Endodermal cell (in vitro differentiated cells): ENCODE measurements around the gene SOCS3. TPM values are rescaled to one million over a fixed set of nuclear protein-coding genes. Genes with fewer than 3 reads are reported as not detected.

Experiments
- DNase-seq: peaks from one replicate; pipeline ENCODE4 v3.0.0-alpha.2; 2017
- H3K27ac ChIP-seq: 2 replicates; pipeline ENCODE4 v1.5.1; 2013; ENCODE audit warnings: mild to moderate bottlenecking, low read depth, low read length, moderate library complexity
- H3K27me3 ChIP-seq: 2 replicates; pipeline ENCODE4 v1.6.1; 2013; ENCODE audit warnings: mild to moderate bottlenecking, low read length, moderate library complexity; ENCODE audit not compliant: insufficient read depth, control insufficient read depth, poor library complexity, severe bottlenecking
- H3K36me3 ChIP-seq: 2 replicates; pipeline ENCODE4 v1.7.0; 2013; ENCODE audit warnings: mild to moderate bottlenecking, low read length, moderate library complexity; ENCODE audit not compliant: control insufficient read depth, insufficient read depth
- H3K4me1 ChIP-seq: one replicate; pipeline ENCODE4 v1.7.0; 2013; ENCODE audit warnings: low read length; ENCODE audit not compliant: control insufficient read depth, insufficient read depth
- H3K4me3 ChIP-seq: 2 replicates; pipeline ENCODE4 v1.5.1; 2013; ENCODE audit warnings: mild to moderate bottlenecking, low read length, moderate library complexity
- H3K9ac ChIP-seq: 2 replicates; pipeline ENCODE4 v1.6.1; 2013; ENCODE audit warnings: mild to moderate bottlenecking, low read length, moderate library complexity; ENCODE audit not compliant: poor library complexity, severe bottlenecking; ENCODE audit errors: extremely low read depth
- H3K9me3 ChIP-seq: 2 replicates; pipeline ENCODE4 v1.6.1; 2013; ENCODE audit warnings: mild to moderate bottlenecking, low read length, moderate library complexity; ENCODE audit not compliant: control insufficient read depth
- H3K27ac Mint-ChIP-seq: 2 replicates; pipeline ENCODE4 v1.8.0; 2020; ENCODE audit warnings: mixed read lengths
- H3K27me3 Mint-ChIP-seq: 2 replicates; pipeline ENCODE4 v1.8.0; 2021; ENCODE audit warnings: mild to moderate bottlenecking, mixed read lengths; ENCODE audit not compliant: insufficient read depth
- H3K36me3 Mint-ChIP-seq: 2 replicates; pipeline ENCODE4 v1.8.0; 2020; ENCODE audit warnings: low read depth, mixed read lengths
- H3K4me1 Mint-ChIP-seq: 2 replicates; pipeline ENCODE4 v1.8.0; 2020; ENCODE audit warnings: mixed read lengths
- H3K4me3 Mint-ChIP-seq: 2 replicates; pipeline ENCODE4 v1.8.0; 2020; ENCODE audit warnings: mild to moderate bottlenecking, moderate library complexity, mixed read lengths
- H3K9me3 Mint-ChIP-seq: 2 replicates; pipeline ENCODE4 v1.8.0; 2020; ENCODE audit warnings: mild to moderate bottlenecking, mixed read lengths
- WGBS, 2 experiments: methylation state at CpG; one replicate each; pipeline versions ENCODE4 v1.1.5 to v1.1.7; 2013; ENCODE audit warnings: missing lambda C conversion rate in 2 of 2, mixed read lengths in 1 of 2; ENCODE audit not compliant: insufficient coverage in 1 of 2, insufficient read length in 1 of 2; 5-methylcytosine and 5-hydroxymethylcytosine counted together
- total RNA-seq, 2 donors: library from RNA; stranded (reverse); fragmentation: NEBNext Ultra II Directional in 1 of 2; extraction: Animal tissue kit (Norgen Biotek cat#: 25700) in 1 of 2; gene quantifications; 2 replicates in 1 of 2; 3 replicates in 1 of 2; pipeline ENCODE4 v1.2.1, GENCODE V29; 2021
- TF ChIP-seq, protein P1 (sequence below): fragments of 200-600 bp; sonication (generic); conservative IDR thresholded peaks from 2 replicates; pipeline ENCODE4 v1.5.0; 2021; ENCODE audit warnings: antibody characterized with exemption, mild to moderate bottlenecking

Gene SOCS3
- total RNA-seq, 2 donors from 2014 or later, result 54.2 to 75.3 TPM

DNA sequence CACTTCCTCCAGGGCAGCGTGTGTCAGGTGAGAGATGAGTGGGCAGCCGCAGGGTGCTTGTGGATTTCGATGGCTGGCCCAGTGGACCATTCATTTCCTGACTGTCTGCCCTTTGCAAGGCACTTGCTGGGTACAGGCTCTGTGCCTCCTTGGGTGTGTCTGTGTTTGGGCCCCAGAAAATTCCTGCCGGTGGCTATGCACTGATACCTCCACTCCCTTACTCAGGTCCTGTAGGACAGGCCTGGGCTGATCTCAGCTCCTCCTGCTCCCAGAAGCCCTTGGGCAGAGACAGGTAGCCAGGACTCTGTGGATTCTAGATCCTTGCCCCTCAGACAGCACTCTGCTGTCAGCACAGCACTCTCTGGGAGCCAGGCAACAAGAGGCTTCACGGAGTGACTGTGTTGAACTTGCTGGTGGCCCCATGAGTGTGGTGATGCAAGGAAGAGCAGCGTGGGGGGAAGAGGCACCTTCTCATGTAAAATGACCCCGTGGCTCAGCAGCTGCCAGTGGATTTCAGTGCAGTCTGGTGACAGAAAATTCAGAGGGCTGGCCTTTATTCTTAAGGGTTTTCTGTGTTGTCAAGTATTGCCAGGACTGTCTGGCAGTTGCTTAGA, 47.6 kb upstream of the SOCS3 start:
- no peak overlapping the region for H3K4me3 ChIP-seq
- Mint-ChIP-seq H3K27ac (peak overlapping the region; percentile 74), H3K4me1 (peaks cover 19% of the 10 kb centered on the region), H3K9me3 (no peaks in the 10 kb centered on the region), H3K4me3 (no peak overlapping the region), H3K27me3 (no peaks in the 10 kb centered on the region), H3K36me3 (peaks cover 47% of the 10 kb centered on the region)
- WGBS, 2 experiments, result 81 to 92% methylated on average over 4 to 7 of the region's 7 CpGs
- H3K9ac ChIP-seq, result no peak overlapping the region
- DNase-seq, result no peak
- peaks cover 64% of the 10 kb centered on the region for H3K36me3 ChIP-seq
- peaks cover 6% of the 10 kb centered on the region for H3K4me1 ChIP-seq
- no peak overlapping the region for H3K27ac ChIP-seq
- TF ChIP-seq, protein P1, sequence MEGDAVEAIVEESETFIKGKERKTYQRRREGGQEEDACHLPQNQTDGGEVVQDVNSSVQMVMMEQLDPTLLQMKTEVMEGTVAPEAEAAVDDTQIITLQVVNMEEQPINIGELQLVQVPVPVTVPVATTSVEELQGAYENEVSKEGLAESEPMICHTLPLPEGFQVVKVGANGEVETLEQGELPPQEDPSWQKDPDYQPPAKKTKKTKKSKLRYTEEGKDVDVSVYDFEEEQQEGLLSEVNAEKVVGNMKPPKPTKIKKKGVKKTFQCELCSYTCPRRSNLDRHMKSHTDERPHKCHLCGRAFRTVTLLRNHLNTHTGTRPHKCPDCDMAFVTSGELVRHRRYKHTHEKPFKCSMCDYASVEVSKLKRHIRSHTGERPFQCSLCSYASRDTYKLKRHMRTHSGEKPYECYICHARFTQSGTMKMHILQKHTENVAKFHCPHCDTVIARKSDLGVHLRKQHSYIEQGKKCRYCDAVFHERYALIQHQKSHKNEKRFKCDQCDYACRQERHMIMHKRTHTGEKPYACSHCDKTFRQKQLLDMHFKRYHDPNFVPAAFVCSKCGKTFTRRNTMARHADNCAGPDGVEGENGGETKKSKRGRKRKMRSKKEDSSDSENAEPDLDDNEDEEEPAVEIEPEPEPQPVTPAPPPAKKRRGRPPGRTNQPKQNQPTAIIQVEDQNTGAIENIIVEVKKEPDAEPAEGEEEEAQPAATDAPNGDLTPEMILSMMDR, result no peak
- H3K27me3 ChIP-seq, result no peaks in the 10 kb centered on the region
- no peaks in the 10 kb centered on the region for H3K9me3 ChIP-seq

- no peak overlapping the region for H3K4me3 ChIP-seq
- peaks cover 19% of the 10 kb centered on the region for H3K4me1 Mint-ChIP-seq
- no peak overlapping the region for H3K27ac Mint-ChIP-seq
- H3K27ac ChIP-seq, result no peak overlapping the region
- no peak for DNase-seq
- H3K9me3 Mint-ChIP-seq, result no peaks in the 10 kb centered on the region
- H3K36me3 ChIP-seq, result peaks cover 68% of the 10 kb centered on the region
- H3K4me3 Mint-ChIP-seq, result no peak overlapping the region
- H3K9ac ChIP-seq, result no peak overlapping the region
- H3K27me3 Mint-ChIP-seq, result no peaks in the 10 kb centered on the region
- TF ChIP-seq, protein P1, result no peak
- H3K36me3 Mint-ChIP-seq, result peaks cover 42% of the 10 kb centered on the region
- H3K27me3 ChIP-seq, result no peaks in the 10 kb centered on the region
- WGBS, 2 experiments, result 95 to 100% methylated on average over 4 to 8 of the region's 8 CpGs
- H3K4me1 ChIP-seq, result peaks cover 6% of the 10 kb centered on the region
- H3K9me3 ChIP-seq, result no peaks in the 10 kb centered on the region
These were observed 47.0 kb upstream of the SOCS3 start for GRCh38 chr17:78406920-78407319.

DNA sequence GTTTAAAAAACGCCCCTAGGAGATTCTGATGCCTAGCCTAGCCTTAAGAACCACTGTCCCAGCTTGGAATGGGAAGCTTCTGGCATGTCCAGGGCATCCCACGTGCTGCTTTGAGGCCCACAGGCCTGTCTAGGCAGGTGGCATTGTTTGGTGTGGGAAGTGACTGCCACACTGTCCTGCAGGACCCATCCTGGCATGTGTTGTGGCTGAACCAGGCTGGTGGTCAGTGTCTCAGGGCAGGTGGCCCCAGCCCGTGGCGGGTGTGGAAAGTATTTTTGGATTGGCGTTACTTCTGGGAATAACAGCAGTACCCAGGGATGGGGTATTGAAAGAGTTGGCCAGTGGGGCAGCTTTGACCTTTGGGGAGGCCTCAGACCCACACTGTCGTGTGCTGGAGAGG, 46.5 kb upstream of the SOCS3 start:
- H3K9me3 ChIP-seq, result no peaks in the 10 kb centered on the region
- no peak overlapping the region for H3K9ac ChIP-seq
- Mint-ChIP-seq H3K36me3 (peaks cover 46% of the 10 kb centered on the region), H3K4me3 (no peak overlapping the region), H3K27ac (no peak overlapping the region), H3K27me3 (no peaks in the 10 kb centered on the region), H3K9me3 (no peaks in the 10 kb centered on the region), H3K4me1 (peaks cover 19% of the 10 kb centered on the region)
- peaks cover 73% of the 10 kb centered on the region for H3K36me3 ChIP-seq
- WGBS, 2 experiments, result 90% methylated on average over 3 to 6 of the region's 6 CpGs
- TF ChIP-seq, protein P1, result no peak
- peaks cover 6% of the 10 kb centered on the region for H3K4me1 ChIP-seq
- H3K4me3 ChIP-seq, result no peak overlapping the region
- DNase-seq, result no peak
- H3K27ac ChIP-seq, result no peak overlapping the region
- no peaks in the 10 kb centered on the region for H3K27me3 ChIP-seq
